ENCODE data around the gene TRIM44. TPM values are rescaled to one million over a fixed set of nuclear protein-coding genes. Genes with fewer than 3 reads are reported as not detected.
A peak's percentile ranks its signal among the peaks of the same experiment; 100 is the strongest.

Gene TRIM44
- total RNA-seq, 1 donor from 2014 or later: 86.6 TPM

DNA sequence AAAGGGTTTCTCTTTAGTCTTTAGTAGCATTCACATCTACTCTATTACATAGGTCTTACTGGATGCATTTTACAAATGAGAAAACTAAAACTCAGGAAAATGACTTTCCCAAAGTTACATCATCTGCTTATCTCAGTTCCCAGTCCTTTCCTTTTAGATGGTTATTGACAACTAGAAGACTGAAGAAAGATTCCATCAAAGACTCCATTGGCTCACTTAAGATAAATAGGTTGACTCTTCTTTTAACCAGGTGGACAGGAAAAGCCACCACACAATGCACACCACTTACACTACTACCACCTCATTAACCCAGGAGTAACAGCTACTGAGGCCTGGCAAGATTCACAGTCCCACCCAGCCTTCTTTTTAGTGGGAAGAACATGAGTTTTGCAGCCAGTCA lies 123.6 kb downstream of the TRIM44 start:
- Mint-ChIP-seq H3K36me3 (no peaks in the 10 kb centered on the region), H3K4me1 (peaks cover 28% of the 10 kb centered on the region), H3K27me3 (ENCODE audit: low read depth) (no peaks in the 10 kb centered on the region), H3K9me3 (no peaks in the 10 kb centered on the region), H3K27ac (no peak overlapping the region), H3K4me3 (no peak overlapping the region)
- TF ChIP-seq, protein P1, sequence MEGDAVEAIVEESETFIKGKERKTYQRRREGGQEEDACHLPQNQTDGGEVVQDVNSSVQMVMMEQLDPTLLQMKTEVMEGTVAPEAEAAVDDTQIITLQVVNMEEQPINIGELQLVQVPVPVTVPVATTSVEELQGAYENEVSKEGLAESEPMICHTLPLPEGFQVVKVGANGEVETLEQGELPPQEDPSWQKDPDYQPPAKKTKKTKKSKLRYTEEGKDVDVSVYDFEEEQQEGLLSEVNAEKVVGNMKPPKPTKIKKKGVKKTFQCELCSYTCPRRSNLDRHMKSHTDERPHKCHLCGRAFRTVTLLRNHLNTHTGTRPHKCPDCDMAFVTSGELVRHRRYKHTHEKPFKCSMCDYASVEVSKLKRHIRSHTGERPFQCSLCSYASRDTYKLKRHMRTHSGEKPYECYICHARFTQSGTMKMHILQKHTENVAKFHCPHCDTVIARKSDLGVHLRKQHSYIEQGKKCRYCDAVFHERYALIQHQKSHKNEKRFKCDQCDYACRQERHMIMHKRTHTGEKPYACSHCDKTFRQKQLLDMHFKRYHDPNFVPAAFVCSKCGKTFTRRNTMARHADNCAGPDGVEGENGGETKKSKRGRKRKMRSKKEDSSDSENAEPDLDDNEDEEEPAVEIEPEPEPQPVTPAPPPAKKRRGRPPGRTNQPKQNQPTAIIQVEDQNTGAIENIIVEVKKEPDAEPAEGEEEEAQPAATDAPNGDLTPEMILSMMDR (IDR thresholded peaks at IDR 0.05; ENCODE audit: unreplicated experiment): no peak
- DNase-seq (ENCODE audit: low spot score in 2 of 2, unreplicated experiment in 2 of 2): no peak

DNA sequence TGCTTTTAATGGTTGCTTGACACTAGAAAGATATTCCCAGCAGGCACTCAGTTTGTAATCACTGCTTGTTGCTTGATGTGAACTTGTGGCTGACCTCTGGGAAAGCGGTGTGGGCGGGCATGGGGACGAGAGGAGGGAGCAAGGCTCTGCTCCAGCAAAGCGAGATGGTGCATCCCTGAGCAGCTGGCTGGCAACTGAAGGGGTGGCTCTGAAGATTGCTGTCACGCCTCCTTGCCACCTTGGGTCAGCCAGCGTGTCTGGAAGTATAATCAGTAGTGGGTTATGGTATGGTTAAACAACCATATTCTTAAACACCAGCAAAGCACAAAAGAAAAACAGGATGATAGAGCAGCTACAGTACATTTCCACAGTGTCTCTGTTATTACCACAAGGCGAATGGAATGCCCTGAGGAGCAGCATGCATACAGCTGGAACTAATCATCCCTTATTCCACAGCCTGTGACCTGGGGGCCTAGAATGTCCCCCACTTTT lies 124.5 kb downstream of the TRIM44 start:
- TF ChIP-seq, protein P1 (IDR thresholded peaks at IDR 0.05; ENCODE audit: unreplicated experiment): no peak
- Mint-ChIP-seq H3K36me3 (peaks cover 1% of the 10 kb centered on the region), H3K9me3 (no peaks in the 10 kb centered on the region), H3K4me1 (peaks cover 25% of the 10 kb centered on the region), H3K27me3 (ENCODE audit: low read depth) (no peaks in the 10 kb centered on the region), H3K4me3 (no peak overlapping the region), H3K27ac (peak overlapping the region; percentile 31)
- no peak for DNase-seq (ENCODE audit: low spot score in 2 of 2, unreplicated experiment in 2 of 2)

DNA sequence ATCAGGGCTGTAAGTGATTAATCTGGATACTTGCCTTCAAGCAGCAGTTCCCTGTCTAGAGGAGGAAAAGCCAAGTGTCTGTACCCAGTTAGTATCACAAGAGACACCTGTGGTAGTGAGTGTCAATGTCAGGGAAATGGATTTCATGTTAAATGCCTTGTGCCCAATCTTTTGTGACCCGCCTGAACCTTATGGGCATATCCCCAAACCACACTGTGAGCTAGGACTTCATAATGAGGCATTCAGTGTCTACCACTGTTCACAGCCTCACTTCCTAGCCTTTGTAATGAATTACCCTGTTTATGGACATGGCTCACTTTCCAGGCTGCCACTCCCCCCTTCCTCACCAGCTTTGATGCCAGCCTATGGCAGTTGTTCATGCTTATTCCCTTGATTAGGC lies 125.1 kb downstream of the TRIM44 start:
- Mint-ChIP-seq H3K9me3 (no peaks in the 10 kb centered on the region), H3K4me1 (peaks cover 25% of the 10 kb centered on the region), H3K4me3 (no peak overlapping the region), H3K27ac (peak overlapping the region; percentile 45), H3K36me3 (peaks cover 2% of the 10 kb centered on the region), H3K27me3 (ENCODE audit: low read depth) (no peaks in the 10 kb centered on the region)
- TF ChIP-seq, protein P1 (IDR thresholded peaks at IDR 0.05; ENCODE audit: unreplicated experiment): no peak
- no peak for DNase-seq (ENCODE audit: low spot score in 2 of 2, unreplicated experiment in 2 of 2)

DNA sequence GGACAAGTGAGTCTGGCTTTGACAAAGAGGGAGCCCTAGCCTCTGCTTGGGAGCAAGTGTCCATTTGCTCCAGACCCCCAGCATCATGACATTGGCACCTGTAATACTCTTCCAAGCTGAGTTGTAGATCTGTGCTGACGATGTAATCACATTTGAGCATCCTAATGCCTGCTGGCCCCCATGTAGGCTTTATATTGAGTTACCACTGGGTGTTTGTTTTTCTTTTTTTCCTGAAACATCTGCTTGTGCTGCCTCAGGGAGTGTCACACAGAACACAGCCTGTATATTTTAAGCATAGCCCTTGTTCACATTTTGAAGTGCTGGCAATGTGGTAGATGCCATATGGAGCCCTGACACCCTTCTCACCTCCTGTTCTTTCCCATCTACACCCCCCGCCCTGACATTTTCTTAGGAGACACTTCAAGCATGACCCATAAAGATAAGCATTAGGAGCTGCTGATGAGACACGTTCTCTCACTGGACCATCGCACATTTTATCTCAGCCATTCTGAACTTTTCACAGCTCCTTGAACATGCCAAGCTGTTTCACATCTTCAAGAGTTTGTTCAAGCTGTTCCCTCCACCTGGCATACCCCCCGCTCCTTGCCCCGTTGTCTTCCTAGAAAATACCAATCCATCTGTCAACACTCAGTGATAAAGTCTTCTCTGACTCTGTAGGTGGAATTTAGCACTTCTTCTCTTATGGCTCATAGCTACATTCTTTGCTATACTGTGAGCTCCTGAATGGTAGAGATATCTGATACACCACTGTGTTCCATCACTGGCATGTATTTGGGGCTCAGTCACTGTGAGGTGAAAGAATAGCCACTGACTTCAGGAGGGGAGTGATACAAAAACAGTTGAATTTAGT lies 128.7 kb downstream of the TRIM44 start:
- H3K27me3 Mint-ChIP-seq (ENCODE audit: low read depth): no peaks in the 10 kb centered on the region
- TF ChIP-seq, protein P1 (IDR thresholded peaks at IDR 0.05; ENCODE audit: unreplicated experiment): no peak
- DNase-seq (ENCODE audit: low spot score in 2 of 2, unreplicated experiment in 2 of 2): no peak
- H3K4me3 Mint-ChIP-seq: no peak overlapping the region
- peaks cover 26% of the 10 kb centered on the region for H3K4me1 Mint-ChIP-seq
- no peak overlapping the region for H3K27ac Mint-ChIP-seq
- no peaks in the 10 kb centered on the region for H3K9me3 Mint-ChIP-seq
- peaks cover 6% of the 10 kb centered on the region for H3K36me3 Mint-ChIP-seq

DNA sequence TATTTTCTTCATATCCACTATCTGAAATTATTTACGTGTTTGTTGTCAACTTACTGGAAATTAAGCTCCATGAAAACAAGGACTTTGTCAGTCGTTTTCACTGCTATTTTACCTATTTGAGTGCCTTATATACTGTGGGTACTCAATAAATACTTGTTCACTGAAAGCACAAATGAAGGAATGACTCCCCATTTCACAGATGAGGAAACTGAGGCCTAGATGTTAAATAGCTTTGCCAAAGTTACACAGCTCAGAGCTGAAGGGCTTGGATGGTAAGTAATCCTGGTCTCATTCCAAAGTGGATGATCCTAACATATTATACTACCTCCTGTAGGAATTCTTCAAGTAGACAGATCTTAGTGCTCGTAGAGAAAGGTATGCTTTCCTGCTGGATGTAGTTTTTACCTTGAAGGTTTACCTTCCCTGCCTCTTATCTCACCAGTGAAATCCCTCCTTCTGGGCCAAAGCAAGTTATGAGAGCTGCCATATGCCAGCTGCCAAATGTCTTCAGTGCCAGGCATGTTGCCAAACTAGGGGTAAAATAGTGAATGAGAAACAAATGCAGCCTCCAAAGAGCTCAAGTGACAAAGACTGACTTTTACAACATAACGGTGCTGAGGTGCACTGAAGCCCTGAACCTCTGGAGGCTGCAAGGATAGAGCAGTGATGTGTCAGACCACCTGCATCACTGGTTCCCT lies 129.7 kb downstream of the TRIM44 start:
- Mint-ChIP-seq H3K27ac (no peak overlapping the region), H3K4me1 (peaks cover 26% of the 10 kb centered on the region), H3K9me3 (no peaks in the 10 kb centered on the region), H3K4me3 (no peak overlapping the region), H3K36me3 (peaks cover 6% of the 10 kb centered on the region), H3K27me3 (ENCODE audit: low read depth) (no peaks in the 10 kb centered on the region)
- TF ChIP-seq, protein P1 (IDR thresholded peaks at IDR 0.05; ENCODE audit: unreplicated experiment): no peak
- DNase-seq (ENCODE audit: low spot score in 2 of 2, unreplicated experiment in 2 of 2): no peak
